Activated naive CD4-positive, alpha-beta T cell (primary cell): ENCODE measurements around the gene UHMK1.
"Not testable (repeated sequence)": the region's sequence is repeated elsewhere in the genome, so short reads cannot be mapped to it uniquely, and the experiment has no call there.

Experiments used
- DNase-seq, 4 experiments: peaks; one replicate each; lab custom pipeline; 2025; lab: John Stamatoyannopoulos, UW

The UHMK1 gene

GRCh38 chr1:162566870-162567269 lies 69.3 kb downstream of the UHMK1 start:
- no peak for DNase-seq

GRCh38 chr1:162568802-162569201 lies 71.2 kb downstream of the UHMK1 start:
- DNase-seq: no peak

- DNase-seq: no peak
Measured at GRCh38 chr1:162570718-162571117, 73.1 kb downstream of the UHMK1 start.

GRCh38 chr1:162571121-162571520 lies 73.5 kb downstream of the UHMK1 start:
- DNase-seq: not testable (repeated sequence)

- DNase-seq: no peak
Measured at GRCh38 chr1:162571696-162572095, 74.1 kb downstream of the UHMK1 start.

GRCh38 chr1:162573136-162573535 lies 75.5 kb downstream of the UHMK1 start:
- no peak for DNase-seq

GRCh38 chr1:162578071-162578700 lies 80.6 kb downstream of the UHMK1 start:
- DNase-seq: no peak

GRCh38 chr1:162578936-162579335 lies 81.3 kb downstream of the UHMK1 start:
- no peak for DNase-seq
